Astrocyte of the cerebellum (primary cell): Measurements from ENCODE around the gene ABCC3.

Experiments used
- DNase-seq: peaks from one replicate; pipeline ENCODE4 v3.0.0-alpha.2; 2011; ENCODE audit warnings: low read depth
- H3K4me3 ChIP-seq: 2 replicates; pipeline ENCODE4 v1.5.1; 2011; ENCODE audit warnings: mild to moderate bottlenecking, low read depth, low read length, moderate library complexity
- in situ Hi-C: cut with HindIII; loops from 2 replicates; pipeline ENCODE4 v1.10.0; 2017; ENCODE audit warnings: low sequenced_read_pairs
- TF ChIP-seq, protein P1 (sequence below): IDR thresholded peaks from 2 replicates; pipeline ENCODE4 v1.5.1; 2012; ENCODE audit warnings: low read length, low read depth, moderate library complexity, mild to moderate bottlenecking; ENCODE audit errors: missing control alignments

Gene ABCC3

DNA sequence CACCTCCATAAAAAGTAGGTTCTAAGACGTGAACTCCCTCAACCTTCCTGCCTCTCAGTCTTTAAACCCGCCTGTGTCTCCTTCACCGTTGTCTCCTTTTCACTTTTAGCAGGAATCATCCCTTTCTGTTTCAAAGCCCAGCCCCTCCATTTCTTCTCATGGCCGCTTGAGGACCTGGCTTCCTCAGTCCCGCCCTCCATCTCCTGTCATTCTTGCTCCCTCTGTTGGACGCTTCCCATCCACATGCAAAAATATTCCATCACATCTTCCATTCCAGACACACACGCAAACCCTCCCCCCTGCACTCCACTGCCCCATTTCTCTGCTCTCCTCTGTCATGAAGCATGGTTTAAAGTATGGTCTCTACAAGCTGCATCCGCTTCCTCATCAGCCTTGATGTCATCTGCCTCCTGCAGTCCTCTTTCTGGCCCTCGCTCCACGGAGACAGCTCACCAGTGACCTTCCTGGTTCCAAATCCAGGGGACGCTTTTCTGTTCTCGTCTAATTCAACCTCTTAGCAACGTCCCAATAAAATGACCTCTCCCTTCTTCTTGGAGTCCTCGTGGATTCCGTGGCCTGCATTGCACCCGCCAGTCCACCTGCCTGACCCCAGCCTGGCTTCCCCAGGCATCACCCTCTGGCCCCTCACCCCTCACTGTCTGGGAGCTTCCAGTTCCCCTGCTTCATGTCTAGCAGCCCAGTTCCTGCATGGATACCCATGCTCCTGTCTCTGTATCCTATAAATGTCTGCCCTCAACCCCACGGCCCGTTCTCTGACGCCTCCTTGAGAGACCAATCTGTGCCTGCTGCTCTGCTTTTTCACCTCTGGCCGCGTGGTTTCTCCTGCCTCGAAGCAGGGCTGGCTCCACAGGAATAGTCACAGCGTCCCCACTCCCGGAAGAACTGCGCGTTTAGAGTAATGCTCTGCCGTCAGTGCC, 46.9 kb downstream of the ABCC3 start:
- in situ Hi-C loops: no loop called here
- DNase-seq: peak; percentile 59
- TF ChIP-seq, protein P1, sequence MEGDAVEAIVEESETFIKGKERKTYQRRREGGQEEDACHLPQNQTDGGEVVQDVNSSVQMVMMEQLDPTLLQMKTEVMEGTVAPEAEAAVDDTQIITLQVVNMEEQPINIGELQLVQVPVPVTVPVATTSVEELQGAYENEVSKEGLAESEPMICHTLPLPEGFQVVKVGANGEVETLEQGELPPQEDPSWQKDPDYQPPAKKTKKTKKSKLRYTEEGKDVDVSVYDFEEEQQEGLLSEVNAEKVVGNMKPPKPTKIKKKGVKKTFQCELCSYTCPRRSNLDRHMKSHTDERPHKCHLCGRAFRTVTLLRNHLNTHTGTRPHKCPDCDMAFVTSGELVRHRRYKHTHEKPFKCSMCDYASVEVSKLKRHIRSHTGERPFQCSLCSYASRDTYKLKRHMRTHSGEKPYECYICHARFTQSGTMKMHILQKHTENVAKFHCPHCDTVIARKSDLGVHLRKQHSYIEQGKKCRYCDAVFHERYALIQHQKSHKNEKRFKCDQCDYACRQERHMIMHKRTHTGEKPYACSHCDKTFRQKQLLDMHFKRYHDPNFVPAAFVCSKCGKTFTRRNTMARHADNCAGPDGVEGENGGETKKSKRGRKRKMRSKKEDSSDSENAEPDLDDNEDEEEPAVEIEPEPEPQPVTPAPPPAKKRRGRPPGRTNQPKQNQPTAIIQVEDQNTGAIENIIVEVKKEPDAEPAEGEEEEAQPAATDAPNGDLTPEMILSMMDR: peak; percentile 70
- H3K4me3 ChIP-seq: no peak overlapping the region

GRCh38 chr17:50682441-50682840, 47.8 kb downstream of the ABCC3 start:
- TF ChIP-seq, protein P1: no peak
- in situ Hi-C loops: no loop called here
- H3K4me3 ChIP-seq: no peak overlapping the region
- DNase-seq: no peak

DNA sequence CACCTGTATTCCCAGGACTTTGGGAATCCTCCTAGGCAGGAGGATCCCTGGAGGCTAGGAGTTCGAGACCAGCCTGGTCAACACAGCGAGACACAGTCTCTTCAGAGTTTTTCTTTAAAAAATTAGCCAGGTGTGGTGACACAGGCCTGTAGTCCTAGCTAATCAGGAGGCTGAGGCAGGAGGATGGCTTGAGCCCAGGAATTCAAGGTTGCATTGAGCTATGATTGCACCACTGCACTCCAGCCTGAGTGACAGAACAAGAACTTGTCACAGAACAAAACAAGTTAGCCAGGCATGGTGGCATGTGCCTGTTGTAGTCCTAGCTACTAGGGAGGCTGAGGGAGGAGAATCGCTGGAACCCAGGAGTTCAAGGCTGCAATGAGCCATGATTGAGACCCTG, 48.3 kb downstream of the ABCC3 start:
- no peak for DNase-seq
- in situ Hi-C loops: no loop called here
- H3K4me3 ChIP-seq: no peak overlapping the region
- TF ChIP-seq, protein P1: no peak

- DNase-seq: no peak
- H3K4me3 ChIP-seq: no peak overlapping the region
- TF ChIP-seq, protein P1: no peak
- in situ Hi-C loops: no loop called here
Observed at GRCh38 chr17:50683434-50684287, 49.0 kb downstream of the ABCC3 start.

DNA sequence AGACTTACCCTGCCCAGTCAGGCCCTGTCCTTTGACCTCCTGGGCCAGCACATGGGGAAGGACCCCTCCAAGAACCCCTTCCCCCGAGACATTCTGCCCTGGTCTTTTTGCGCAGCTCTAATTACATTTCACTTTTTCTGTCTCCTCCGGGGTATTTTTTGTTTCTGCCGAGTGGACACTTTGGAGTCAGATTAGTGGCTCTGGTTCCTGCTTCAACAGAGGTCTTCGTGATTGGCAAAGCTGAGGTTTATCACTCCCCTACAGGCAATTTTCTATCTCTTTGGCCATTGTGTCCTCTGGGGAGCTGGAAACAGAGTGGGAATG, 49.6 kb downstream of the ABCC3 start:
- in situ Hi-C loops: no loop called here
- DNase-seq: no peak
- TF ChIP-seq, protein P1: no peak
- no peak overlapping the region for H3K4me3 ChIP-seq

- H3K4me3 ChIP-seq: no peak overlapping the region
- in situ Hi-C loops: no loop called here
- TF ChIP-seq, protein P1: no peak
- DNase-seq: no peak
Observed at GRCh38 chr17:50684612-50685333, 50.1 kb downstream of the ABCC3 start.
